Activated CD4-positive, CD25-positive, alpha-beta regulatory T cell (primary cell): ENCODE data around the gene SMIM20.
"Not testable (repeated sequence)": the region's sequence is repeated elsewhere in the genome, so short reads cannot be mapped to it uniquely, and the experiment has no call there.

Experiments
- DNase-seq, 4 experiments: peaks; one replicate each; lab custom pipeline; 2025; lab: John Stamatoyannopoulos, UW

SMIM20 gene

DNA sequence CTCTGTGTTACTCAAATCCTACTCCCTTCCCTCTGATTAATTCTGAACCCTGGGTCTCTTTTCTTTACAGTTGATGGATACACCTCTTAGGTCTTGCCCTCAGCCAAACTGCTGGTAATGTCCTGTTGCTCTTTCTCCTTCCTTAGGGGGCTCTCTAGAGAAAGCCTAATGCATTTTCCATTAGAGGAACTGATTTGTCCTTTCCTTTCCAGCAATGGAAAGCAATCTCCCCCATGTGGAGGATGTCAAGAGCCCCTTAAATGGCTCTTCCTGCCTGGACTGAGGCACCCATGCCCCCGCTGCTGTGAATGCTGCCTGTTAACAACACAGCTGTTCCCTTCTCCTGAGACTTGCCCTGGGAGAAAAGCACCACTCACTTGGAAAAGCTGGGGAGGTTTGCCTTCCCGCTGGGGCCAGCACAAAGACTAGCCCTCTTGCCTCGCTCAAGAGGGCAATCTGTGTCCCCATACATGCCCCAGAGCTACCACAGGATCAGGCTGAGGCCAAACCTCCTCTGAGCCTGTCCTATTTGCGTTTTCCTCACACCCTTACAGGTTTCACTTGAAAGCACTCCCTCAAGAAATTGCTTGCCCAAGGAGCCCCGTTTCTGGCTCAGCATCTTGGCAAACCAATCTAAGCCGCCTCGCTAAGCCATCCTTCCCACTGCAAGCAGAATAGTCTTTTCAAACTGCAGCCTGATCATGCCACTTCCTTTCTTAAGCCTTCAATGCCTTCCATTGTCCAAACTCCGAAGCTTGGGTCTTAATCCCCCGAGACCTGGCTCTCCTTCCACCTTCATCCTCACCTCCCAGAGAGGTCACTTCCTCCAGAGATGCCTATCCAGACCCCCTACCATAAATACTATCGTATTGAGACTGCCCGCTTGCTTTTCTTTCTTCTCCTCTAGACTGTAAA lies 23.2 kb upstream of the SMIM20 start:
- DNase-seq, result no peak

DNA sequence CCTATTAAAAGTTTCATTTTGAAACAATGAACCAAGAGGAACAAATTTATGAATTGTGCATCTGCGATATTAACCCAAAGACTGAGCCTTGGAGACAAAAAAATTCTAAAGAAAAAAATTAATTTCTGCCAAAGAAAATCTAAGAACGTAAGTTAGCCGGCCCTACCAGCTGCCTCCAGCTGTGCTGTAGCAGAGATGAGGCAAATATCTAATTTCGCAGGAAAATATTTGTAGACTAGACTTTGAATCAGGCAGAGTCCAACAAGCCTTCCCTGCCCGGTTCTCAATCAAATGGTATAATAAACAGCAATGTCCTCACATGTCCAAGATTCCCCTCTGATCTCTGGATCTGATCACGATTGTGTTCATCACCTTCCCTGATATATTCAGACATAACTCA lies 21.2 kb upstream of the SMIM20 start:
- DNase-seq, result no peak

GRCh38 chr4:25896776-25897539 lies 17.1 kb upstream of the SMIM20 start:
- no peak for DNase-seq

GRCh38 chr4:25900310-25900709 lies 13.7 kb upstream of the SMIM20 start:
- no peak for DNase-seq

GRCh38 chr4:25901030-25901430 lies 13.0 kb upstream of the SMIM20 start:
- DNase-seq, result no peak

DNA sequence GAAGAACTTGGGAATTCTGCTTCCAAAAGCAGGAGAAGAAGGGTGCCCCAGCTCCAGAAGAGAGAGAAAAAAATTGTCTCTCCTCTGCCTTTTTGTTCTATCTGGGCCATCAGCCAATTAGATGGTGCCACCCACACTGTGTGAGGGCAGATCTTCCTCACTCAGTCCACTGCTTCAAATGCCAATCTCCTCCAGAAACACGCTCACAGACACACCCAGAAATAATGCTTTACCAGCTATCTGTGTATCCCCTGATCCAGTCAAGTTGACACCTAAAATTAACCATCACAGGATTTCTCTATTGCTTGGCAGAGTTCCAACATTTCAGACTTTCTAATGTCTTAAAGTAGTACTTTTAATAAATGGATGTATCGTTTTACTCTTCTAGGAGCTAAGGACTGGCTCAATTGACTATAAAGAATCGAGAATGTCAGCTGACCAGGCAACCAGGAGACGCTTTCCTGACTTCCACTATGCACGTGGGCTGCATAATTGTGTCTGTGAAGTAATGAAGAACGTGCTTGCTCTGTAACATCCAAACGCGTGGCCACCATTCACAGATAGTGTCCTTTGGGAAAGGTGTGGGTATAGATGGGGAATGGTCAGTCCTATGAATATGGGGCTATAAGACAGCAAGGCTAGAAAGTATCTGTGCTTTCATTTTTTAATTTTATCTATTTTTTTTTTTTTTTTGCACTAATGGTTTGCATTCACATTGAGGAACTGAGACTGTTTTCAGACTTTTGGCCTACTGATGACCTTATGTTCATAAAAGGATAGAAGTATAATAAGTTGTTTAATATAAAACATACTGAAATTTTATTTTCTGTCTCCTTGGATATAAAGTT lies 9.9 kb upstream of the SMIM20 start:
- DNase-seq, result no peak

DNA sequence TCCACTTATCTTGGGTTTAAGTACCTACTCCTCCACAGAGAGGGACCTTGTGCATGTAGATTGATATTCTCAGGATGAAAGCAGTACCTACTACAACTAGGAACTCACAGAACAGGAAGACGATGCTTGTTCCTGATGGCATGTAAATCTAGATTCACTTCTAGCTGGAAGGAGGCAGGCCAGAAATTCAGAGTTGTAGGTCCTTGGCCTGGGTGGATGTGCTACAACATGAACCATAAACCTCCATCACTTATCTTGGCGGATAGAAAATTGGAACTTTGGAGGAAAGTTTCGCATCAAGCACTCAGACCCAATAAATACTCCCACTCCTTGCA lies 9.3 kb upstream of the SMIM20 start:
- DNase-seq, result no peak

DNA sequence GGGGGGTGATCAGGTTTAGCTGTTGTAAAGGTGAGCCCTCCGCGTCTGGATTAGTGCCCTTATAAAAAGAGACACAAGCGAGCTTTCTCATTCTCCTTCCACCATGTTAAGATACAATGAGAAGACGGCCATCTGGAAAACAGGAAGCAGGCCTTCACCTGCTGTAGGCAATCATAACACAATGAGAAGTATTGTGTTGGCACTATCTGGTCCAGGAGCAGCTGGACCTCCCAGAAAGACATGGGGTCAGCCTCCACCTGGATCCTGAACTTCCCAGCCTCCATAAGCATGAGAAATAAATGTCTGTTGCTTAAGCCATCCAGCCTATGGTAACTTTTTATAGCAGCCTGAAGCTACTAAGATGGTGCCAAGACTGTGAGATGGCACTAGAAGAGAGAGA lies 8.6 kb upstream of the SMIM20 start:
- DNase-seq, result no peak

- DNase-seq, result not testable (repeated sequence)
These were observed 7.9 kb upstream of the SMIM20 start for GRCh38 chr4:25906113-25906512.

GRCh38 chr4:25908491-25908901 lies 5.5 kb upstream of the SMIM20 start:
- DNase-seq, result no peak

DNA sequence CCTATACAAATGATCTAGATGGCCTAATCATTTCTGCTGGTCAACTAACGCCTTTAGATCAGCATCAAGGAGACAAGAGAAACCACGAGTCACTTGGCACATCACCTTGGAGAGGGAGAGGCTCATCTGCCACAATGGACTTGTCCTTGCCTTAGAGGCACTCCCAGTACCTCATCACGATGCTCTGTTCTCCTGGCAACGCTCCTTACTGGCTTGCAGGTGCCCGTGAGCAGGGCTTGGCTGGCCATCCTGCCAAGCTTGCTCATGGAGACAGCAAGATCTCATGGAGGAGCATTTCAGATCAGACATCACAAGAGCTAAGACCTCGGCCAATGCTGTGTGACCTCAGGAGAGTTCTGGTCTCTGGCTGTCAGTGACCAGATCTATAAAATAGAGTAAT lies 2.7 kb upstream of the SMIM20 start:
- DNase-seq, result no peak

DNA sequence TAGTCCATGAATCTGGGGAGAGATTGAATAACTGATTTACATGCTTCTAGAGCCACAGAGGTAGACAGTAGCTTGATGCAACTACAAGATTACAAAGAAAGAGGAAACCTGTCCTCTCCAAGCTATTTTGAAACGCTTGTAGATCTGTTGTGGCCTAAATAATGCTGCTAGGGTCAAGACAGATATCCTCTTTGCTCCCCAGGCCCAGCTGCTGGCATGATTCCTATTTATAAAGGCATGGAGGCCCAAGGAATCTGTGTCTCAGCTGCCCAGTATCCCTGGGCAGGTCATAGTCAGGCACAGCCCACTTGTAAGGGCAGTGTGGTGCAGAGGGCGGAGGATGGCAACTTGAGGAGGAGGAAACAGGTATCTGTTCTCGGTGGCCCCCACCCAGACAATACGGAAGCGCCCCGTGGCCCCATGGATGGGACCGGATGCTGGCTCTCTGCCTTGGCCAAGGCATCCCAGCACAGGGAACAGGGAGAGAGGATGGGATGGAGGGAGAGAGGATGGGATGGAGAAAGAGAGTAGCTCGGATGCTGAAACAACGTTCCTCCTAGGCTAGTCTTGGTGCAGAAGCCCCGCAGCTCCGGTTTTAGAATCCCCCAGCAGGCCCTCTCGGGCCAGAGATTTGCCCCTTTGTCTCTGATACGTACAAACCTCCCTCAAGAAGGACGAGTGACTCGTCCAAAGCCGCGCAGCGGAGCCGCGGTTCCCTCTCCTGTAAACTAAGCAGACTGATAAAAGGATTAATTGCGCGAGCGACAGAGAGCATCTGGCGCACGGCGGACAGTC lies 767 bp upstream of the SMIM20 start:
- DNase-seq, result peak; percentile 2 to 20 (median 11)

DNA sequence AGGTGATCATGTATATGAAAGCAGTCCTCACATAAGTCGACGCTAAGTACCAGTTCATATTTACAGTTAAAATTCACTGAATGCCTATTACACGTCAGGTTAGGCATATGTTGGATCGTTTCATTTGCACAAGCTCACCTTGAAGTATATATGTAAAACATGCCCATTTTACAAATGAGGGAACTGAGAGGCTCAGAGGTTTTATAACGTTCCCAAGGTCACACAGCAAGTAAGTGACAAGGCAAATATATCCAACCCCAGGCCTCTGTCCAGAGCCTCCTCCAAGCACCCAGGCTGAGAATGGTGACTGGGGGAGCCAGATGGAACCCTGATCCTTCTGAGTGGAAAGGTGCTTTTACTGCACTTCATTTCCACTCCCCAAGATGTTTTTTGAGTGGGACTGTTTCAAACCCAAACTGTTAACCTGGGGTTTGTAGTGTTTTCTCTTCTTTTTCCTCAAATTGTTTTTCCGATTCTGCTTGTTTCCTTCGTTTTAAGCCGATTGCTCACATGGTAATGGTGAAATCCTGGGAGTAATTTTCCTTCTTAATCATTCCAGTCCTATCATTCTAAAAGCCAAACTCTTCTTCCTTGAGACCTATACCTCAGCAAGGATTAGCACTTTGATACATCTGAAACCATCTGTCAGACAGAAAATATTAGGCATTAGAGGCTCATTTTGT lies 791 bp downstream of the SMIM20 start:
- no peak for DNase-seq

GRCh38 chr4:25915353-25915705 lies 1.3 kb downstream of the SMIM20 start:
- no peak for DNase-seq

DNA sequence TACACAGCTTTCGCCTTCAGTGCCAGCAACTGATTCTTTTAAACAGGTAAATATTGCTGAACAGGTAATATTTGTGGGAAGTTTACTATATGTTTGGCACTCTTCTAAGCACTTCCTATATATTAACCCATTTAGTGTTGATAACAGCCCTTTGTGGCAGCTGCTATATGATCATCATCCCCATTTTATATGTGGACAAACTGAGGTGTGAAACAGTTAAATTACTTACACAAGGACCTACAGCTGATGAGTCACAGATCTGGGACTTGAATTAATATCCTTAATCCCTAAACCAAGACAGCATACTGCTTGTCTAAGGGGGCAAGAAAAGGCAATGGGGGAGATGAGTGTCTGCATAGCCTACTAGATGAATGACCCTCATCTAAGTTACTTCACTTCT lies 2.9 kb downstream of the SMIM20 start:
- no peak for DNase-seq

DNA sequence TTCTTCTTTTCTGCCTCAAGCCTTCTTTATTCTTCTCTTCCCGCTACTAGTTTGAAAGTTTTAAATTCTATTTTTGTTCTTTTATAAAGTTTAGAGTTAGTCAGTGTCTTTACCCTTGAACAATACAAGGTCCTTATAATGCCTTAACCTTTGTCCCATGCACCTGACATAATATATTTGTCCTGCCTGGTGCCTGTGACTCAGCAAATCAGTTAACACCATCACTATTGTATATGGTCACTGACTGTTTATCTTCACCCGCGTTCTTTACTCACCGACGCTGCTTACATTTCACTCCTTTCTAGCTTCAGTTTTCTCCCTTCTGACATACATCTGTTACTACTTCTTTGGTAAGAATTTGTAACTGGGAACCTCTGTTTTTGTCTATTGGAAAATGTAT lies 5.7 kb downstream of the SMIM20 start:
- no peak for DNase-seq

- DNase-seq, result no peak
These were observed 7.9 kb downstream of the SMIM20 start for GRCh38 chr4:25921922-25922321.

GRCh38 chr4:25922812-25923369 lies 8.9 kb downstream of the SMIM20 start:
- DNase-seq, result no peak

- no peak for DNase-seq
These were observed 9.7 kb downstream of the SMIM20 start for GRCh38 chr4:25923745-25924144.

DNA sequence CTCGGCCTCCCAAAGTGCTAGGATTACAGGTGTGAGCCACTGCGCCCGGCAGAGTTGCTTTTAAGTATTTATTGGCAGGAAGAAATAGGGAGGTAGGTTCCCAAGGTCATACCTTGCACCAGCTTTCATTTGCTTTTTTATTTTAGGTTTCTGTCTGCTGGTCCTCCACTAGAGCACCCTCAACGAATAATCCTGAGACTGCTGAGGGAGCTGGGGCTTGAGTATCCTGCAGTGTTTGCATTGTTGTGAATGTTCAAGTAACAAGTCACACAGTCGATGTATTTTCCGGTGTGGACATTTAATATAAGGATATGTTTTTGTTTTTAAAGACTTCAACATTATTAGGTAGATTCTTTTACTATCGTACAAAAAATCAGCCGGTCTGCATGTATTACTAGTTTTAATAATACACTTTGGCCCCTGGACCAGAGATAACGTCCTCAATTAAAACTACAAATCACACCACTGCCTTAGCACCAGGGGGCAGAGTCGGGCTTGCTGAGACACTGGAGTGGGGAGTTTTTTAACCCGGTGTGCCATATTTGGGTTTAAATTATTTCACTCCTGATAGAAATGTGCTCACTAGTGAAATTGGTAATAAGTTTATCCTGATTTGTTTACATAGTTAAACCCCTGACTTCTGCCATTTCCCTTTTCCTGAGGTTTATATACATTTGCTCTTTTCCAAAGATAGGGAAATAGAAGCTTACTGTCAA lies 11.6 kb downstream of the SMIM20 start:
- DNase-seq, result no peak
